HG03521 (cell line): Measurements from ENCODE around the gene IFRD2.

Experiments used
- ATAC-seq: cut with Tn5 transposase; IDR thresholded peaks from one replicate; pipeline ENCODE4 v1.9.1; 2021; ENCODE audit warnings: mild to moderate bottlenecking, moderate library complexity; ENCODE audit not compliant: unreplicated experiment

Gene IFRD2, protein sequence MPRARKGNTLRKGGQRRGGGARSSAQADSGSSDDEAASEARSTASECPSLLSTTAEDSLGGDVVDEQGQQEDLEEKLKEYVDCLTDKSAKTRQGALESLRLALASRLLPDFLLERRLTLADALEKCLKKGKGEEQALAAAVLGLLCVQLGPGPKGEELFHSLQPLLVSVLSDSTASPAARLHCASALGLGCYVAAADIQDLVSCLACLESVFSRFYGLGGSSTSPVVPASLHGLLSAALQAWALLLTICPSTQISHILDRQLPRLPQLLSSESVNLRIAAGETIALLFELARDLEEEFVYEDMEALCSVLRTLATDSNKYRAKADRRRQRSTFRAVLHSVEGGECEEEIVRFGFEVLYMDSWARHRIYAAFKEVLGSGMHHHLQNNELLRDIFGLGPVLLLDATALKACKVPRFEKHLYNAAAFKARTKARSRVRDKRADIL

DNA sequence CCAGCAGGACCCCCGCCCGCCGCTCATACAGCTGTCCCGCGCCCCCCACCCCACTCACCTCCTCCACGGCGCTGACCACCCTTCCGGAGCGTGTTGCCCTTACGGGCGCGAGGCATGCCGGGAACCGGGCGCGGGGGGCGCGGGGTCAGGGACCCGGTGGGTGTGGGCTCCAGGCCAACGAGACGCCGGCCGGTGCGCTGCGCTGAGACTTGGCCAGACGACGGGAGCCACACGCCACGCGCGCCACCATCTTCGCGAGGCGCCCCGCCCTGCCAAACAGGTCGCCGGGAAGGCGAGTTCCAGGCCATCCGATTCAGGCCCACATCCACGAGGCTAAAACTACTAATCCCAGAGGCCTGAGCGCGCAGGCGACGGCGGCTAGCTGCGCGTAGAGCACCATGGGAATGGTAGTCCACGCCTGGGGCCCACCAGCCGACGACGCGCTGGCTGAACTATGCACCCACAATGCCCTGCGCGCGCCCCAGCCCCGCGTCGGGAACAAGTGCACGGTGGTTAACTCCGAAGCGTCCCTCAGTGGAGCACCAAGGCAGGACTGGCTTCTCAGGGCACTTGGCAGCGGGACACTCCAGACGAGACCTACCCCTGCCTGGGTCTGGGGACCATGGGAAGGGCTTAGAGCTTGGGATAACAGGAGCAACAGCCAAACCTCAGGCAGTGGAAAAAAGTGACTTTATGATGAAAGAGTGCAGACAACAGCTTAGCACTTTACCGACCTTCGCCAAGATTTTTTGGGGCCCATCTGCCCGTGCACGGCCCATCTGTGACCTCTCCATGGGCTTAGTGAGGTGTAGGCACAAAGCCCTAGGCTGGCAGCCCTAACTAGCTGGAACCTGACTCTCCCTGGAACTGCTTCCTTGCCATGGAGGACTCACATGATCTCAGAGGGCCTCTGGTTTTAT is at the start of gene IFRD2:
IFRD2 (minus strand) TSS at position 271 of the 920 bp plus-strand sequence; CDS start at position 116, 155 bp downstream.
- ATAC-seq, result peak; percentile 96

DNA sequence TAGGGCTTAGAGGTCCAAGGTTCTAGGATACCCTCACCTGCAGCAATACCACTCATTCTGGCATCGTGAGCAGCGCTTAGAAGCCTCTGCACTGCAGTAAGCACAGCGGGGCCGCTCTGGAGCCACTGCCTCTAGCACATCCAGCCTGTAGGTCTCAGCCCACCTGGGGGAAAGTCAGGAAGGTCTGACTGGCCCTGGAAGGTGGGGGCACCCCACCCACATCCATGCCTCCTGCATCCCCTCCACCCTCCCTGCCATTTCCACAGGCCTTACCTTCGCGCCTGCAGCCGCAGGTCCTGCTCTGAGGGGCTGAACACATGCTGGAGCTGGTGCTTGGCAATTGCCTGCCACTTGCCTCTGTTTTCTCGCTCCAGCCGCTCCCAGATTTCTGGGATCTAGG is 49.3 kb upstream of the IFRD2 start:
- no peak for ATAC-seq

DNA sequence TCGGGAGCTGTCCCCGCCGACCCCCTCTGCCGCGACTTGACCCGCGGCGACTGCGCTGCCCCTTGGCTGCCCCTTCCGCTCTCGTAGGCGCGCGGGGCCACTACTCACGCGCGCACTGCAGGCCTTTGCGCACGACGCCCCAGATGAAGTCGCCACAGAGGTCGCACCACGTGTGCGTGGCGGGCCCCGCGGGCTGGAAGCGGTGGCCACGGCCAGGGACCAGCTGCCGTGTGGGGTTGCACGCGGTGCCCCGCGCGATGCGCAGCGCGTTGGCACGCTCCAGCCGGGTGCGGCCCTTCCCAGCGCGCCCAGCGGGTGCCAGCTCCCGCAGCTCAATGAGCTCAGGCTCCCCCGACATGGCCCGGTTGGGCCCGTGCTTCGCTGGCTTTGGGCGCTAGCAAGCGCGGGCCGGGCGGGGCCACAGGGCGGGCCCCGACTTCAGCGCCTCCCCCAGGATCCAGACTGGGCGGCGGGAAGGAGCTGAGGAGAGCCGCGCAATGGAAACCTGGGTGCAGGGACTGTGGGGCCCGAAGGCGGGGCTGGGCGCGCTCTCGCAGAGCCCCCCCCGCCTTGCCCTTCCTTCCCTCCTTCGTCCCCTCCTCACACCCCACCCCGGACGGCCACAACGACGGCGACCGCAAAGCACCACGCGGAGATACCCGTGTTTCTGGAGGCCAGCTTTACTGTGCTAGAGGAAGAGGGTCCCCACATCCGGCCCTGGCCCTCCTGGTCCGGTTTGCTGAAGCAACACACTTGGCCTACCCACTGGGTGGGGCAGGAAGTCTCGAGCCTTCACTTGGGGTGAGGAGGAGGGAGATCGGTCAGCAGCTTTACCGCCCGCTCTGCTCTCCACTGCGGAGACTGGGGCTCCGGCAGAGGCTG is 48.5 kb upstream of the IFRD2 start, which contains the start of gene RASSF1:
RASSF1 (minus strand) TSS at position 389 of the 882 bp plus-strand sequence; CDS start at position 358, 31 bp downstream.
- ATAC-seq, result no peak

DNA sequence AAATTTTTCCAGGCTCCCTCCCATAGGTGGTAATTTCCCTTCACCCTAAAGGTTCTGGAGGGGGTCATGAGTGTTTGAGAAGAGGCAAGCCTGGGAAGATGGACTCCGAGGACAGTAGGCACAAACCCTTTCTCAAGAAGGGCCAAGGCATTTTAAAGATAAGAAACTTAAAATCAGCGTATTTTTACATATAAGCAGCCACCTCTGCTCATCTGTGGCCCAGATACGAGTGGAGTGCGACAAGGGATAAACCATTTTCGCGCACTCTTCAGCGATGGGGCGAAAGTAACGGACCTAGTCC is 47.9 kb upstream of the IFRD2 start:
- no peak for ATAC-seq

DNA sequence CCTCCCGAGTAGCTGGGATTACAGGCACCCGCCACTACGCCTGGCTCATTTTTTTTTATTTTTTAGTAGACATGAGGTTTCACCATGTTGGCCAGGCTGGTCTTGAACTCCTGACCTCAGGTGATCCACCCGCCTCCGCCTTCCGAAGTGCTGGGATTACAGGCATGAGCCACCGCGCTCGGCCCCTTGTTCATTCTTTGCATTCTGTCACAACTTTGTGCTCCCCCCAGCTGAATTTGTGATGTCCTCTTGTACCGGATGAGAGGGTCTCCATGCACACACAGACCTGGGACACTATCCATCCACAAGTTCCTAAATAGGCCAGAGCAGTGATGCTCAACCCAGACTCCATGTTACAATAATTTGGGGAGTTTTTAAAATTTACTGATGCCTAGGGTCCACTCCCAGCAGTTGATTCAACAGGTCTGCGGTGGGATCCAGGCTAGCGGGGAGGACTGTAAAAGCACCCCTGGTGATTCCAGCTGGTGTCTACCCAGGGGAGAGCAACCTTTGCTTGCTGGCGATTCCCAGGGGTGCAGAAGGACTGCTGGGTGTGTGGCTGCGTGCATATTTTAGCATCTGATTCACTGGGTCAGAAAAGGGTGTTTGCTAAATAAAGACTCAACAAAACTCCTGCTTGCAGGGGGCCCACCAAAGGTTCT is 47.4 kb upstream of the IFRD2 start:
- ATAC-seq, result no peak

DNA sequence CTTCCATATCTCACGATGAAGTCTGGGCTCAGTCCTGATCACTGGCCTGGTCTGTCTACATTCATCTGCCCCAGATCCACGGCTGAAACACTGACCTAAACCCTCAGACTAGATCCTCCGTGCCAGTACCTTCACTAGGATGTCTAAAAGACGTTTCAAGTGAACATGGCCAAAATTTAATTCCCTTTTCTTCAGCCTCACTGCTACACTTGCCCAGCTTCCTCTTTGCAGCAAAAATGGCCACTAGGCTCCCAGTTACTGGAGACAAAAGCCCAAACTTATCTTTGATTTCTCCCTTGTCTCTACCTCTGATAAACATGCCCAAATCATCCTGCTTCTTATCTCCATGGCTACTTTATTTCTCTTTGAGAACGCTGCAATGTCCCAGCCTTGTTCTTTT is 46.7 kb upstream of the IFRD2 start:
- no peak for ATAC-seq

DNA sequence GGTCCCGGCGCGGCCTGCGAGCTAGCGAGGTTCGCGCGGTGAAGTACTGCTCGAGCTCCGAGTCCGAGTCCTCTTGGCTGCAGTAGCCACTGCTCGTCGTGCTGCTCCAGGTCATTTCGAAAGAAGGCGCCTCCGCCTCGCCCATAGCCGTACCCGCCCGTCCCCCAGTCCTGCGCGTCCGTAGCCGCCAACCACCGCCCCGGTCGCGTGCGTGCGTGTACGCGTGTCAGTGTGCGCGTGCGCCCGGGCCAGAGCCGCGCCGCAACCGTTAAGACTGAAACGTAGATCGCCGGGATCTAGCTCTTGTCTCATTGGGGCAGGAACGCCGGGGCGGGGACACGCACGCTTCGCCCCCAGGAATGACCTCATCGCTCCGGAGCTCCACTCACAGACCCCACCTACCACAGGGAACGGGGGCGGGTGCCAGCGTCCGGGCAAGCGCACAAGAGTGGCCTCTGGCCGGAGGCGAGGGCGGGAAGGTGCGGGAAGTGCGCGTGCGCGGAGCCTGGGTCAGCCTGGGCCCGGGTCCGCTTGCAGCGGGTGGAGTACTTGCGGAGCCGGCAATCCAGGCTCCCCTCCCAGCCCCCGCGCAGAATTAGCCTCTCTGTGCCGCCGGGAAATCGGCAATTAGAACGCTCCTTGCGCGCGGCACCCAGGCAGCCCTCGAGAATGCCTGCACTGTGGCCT is 45.1 kb upstream of the IFRD2 start:
- ATAC-seq, result peak; percentile 71

DNA sequence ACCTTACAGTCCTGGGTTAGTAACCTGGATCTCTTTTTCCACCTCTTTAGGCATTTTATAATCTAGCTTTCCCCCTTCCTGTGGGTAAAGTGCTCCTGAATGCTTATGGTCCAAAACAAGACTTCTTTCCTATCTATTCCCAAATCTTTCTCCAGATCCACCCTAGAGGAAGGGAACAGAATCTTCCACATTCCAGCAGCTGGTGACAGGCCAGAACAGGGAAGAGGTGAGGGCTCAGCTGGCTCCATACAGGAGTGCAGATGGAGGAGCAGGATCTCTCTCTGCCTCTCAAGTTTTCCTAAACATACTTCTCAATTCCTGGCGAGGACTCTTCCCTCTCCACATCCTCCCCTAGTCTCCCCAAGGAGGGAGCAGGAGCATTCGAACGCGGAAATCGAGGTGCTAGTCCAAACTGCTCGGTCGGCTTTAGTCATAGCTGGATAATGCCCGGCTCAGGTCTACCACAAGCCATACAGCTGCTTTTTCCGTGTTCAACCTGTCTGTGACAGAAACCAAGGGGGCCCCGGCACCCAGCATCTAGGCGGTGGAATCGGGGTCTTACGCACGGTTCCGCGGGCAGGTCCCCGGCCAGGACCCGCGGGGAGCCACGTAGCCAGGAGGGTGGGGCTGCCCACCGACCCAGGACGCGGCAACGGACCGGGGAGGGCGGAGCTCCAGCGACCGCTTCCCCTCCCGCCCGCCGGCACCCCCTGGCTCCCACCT is 44.4 kb upstream of the IFRD2 start:
- peak; percentile 29 for ATAC-seq

DNA sequence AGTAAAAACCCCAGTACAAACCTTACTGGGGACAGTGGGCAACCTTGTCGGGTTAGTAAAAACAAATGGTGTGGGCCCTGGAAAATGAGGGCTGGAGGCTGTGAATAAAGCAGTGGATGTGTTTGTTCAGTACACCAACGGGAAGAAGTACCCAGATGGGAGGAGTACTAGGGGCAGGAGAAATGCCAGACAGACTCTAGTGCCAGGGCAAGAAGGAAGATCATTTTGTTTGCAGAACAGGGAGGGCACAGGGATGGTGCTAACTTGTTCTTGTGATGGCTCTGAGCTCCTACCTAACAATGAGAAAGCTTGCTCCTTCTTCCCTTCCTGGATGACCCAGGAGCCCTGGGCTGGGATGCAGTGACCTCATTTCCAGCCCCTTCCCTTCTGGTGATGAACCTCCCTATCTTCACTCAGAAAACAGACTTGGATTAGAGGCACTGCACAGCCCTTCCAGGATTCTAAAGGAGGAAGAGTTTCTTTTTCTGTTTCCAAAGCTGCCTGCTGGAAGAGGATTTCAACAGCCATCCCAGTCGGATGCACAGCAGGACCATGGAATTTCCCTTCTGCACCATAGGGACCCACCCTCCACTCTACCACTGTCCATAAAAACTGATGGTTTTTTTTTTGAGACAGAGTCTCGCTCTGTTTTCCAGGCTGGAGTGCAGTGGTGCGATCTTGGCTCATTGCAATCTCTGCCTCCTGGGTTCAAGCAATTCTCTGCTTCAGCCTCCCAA is 42.3 kb upstream of the IFRD2 start:
- ATAC-seq, result no peak

DNA sequence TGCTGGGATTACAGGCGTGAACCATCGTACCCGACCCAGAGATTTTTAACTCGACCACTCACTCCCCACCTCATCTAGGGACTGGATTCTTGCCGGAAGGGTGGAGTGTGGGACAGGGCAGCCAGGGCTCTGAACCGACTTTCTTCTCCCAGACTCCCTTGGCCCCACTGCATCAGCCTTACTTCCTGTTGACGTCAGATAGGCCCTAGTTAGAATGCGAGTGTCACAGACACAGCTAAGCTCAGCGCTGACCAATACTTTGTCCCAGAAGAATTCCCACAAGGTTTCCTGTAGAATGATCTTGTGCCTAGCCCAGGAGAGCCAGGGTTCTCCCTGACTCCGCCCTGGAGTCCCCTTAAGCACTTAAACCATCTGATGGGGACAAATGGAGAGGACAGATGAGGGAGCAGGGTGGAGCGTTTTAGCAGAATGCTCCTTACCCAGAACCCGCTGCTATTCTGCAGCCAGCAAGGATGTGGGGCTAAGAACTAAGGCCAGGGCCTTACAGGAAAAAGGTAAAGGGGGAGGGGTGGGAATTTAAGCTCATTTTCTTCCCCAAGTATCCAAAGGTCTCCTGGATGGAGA is 41.6 kb upstream of the IFRD2 start:
- no peak for ATAC-seq

DNA sequence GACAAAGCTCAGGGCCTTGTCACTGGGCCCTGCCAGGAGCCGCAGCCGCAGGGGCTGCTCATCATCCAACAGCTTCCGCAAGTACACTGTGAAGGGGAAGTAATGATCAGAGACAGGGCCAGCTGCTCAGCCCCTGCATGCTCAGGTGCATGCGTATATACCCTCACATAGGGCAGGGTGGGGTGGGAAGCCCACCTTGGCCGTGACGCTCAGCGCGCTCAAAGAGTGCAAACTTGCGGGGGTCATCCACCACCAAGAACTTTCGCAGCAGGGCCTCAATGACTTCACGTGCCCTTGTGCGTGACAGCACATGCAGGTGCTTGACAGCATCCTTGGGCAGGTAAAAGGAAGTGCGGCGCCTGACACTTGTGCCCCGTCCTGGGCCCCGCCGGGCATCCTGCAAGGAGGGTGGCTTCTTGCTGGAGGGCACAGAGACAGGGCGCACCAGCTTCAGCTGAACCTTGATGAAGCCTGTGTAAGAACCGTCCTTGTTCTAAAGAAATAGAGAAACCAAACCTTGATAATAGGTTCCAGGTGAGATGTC is 39.2 kb upstream of the IFRD2 start:
- no peak for ATAC-seq

DNA sequence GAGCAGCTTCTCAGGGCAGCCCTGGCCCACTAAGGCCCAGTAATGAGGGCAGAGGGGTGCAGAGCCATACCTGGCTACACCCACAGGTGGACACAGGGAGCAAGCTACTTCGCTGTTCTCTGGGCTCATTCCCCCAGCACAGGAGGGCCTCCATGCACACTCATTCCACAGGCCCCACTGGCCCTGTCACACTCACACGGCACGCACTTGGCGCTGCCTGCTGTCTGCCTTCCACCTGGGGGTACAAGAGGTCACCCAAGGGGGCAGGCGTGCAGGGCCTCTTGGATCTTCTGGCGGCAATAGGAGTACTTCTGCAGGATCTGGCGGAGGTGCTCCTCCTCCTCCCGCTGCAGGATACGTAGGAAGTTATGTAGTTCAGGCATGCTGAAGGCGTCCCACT is 38.1 kb upstream of the IFRD2 start:
- no peak for ATAC-seq

DNA sequence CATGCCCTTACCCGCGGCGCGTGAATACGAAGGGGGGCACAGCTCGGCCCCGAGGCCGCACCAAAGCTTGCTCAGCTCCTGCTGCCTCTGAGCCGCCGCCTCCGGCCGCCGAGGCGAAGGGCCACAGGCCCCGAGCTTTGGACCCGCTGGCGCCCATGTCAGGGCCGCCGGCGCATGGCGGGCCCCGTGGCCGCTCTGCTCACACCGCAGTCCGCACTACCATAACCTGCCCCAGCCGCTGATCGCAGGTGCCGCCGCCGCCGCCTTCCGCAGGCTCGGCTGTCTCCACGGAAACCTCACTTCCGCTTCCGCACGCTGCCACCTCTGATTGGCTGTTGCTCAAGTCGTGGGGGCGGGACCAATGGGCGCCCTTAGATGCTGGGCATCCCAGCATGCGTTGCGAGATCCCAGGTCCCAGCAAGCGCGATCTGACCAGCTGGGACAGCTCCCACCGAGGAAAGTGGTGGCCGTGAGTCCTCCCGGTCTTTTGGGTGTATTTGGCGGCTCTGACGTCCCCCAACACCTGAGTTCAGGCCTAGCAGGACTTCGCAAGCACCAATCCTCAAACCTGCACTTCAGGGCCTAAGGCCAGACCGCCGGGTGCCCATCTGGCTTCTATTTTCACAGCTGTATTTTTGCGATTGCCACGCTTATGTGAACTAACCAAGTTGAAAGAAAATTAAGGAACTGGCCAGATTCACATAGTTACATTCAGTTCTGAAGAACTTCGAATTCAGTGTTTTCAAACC is 35.9 kb upstream of the IFRD2 start, which contains the start of gene TUSC2:
TUSC2 (minus strand) TSS at position 281 of the 749 bp plus-strand sequence; CDS start at position 157, 124 bp downstream.
- peak; percentile 78 for ATAC-seq

DNA sequence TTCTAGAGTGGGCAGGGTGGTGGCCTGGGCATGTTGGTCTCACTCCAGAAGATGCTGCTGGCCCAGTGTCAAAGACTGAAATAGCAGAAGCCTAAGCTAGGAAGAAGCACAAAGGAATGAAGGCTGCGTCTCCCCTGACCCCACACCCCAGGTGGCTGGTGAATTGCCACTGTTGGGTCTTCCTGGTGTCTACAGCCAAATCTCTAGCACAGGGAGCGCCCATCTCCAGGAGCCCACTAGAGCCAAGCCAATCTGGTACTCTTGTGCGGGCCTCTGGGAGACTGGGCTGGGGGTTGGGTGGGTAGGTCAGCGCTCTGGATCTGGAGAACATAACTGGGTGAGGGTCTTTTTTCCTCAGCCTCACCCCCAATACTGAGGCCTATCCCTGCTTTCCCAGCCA is 34.9 kb upstream of the IFRD2 start:
- ATAC-seq, result no peak

DNA sequence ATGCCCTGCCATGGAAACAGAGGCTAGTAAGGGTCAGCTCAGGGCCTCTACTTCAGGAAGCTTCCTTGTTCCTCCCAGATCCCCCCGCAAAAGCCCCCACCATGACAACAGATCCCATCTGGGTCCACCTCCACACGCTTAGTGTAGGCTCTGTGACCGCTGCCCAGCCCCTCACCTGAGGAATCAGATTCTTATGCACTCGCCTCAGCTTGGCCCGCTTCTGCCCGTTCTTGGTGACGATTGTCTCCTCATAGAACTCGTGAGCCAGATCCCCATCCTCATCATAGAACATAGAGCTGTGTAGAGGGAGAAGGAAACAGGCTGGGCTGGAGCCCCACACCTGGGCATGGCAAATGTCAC is 33.9 kb upstream of the IFRD2 start:
- ATAC-seq, result no peak

DNA sequence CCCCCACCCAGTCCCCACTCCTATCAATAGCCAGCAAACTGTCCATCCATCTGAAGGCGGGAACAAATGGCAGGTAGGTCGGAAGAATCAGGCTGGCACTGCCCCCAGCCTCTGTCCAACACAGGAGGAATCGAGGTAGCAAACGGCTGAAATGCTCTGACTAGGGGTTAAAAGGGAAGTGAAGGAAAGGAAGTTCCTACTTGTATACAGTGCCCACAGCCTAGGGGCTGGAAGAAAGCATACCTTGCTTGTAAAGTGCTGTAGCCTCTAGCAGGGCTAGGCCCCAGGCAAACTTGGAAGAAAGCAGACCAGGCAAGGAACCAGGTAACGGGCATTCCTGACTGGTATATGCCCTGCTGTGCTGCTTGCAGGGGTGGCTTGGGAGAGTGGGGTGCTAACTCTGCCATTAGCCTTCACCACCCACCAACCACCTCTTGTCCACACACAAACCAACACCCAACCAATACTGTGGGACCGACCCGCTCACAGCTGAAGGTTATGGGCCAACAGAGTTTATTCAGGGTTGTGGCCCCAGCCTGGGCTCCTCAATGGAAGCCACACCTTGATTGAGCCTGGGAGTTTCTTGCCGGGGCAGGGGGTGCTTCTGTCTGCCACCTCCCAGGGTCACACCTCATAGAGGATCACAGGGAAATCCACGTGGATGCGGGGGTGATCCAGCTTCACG is 33.4 kb upstream of the IFRD2 start:
- ATAC-seq, result no peak

DNA sequence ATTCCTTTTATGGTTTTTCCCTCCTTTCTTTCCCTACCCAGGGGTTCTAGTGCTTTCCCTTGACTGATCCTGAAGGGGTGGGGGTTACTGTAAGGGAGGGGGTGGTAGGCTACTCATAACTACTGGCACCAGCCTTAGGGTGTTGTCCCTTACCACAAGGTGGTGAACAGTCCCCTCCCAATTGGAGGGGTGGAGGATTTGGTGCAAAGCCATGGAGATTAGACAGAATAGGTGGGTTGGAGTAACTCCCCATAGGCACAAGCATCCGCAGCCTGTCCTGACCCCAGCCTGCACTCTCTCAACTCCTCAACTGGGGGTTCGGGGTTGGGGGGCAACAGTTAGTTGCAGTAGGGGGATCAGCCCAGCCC is 32.9 kb upstream of the IFRD2 start:
- ATAC-seq, result no peak
